GM18520 (cell line): Measurements from ENCODE around the gene SDHB.

ENCODE experiments used
- ATAC-seq: cut with Tn5 transposase; IDR thresholded peaks from one replicate; pipeline ENCODE4 v1.9.1; 2021; ENCODE audit not compliant: unreplicated experiment

SDHB gene

DNA sequence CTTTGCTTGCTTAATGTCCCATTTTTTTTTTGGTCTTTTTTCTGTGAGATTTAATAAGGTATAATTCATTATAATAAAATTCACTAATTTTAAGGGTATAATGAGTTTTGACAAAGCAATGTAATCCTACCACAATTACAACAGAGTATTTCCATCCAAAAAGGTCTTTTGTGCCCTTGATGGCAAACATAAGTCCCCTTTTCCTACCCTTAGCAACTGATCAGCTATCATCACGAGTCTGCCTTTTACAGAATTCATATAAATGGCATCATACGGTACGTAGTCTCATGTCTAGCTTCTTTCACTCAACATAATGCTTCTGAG lies 7.5 kb downstream of the SDHB start:
- no peak for ATAC-seq

DNA sequence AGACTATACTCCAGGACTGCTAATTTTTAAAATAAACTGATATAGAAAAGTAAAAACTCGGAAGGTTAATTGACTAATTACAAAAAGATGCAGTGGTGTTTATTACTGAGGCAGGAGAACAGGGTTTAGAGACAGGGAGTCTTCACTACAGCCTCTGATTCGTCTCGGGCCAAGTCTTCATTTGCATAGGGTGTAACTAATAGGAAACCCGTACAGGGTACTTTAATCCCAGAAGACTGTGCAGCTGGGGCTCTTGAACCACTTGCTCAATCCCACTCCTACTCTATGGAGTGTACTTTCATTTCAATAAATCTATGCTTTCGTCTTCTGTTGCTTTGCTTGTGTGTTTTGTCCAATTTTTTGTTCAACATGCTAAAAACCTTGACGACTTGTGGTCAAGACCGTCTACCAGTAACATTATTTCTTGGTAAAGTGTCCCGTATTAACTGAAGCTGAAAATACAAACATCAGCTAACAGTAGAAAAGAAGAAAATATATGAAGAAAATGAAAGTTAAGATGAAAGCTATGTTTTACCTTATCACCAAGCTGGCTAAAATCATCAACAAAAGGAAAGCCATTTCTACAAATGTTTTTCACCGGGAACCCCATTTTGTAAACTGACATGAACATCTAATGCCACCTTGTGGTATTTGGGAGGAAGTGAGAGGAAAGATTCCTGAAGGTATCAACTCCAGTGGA lies 8.0 kb downstream of the SDHB start:
- ATAC-seq = no peak

DNA sequence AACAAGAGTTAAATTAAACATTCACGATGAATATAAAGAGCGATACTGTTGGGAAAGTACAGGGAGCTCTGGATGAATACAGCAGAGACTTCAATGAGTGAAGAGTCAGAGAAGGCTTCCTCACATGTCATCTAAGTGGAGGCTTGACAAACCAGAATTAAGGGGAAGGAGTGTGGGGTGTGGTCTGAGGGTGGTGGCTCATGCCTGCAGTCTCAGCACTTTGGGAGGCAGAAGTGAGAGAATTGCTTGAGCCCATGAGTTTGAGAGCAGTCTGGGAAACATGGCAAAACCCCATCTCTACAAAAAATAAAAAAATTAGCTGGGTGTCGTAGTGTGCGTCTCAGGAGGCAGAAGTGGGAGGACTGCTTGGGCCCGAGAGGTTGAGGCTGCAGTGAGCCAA lies 8.7 kb downstream of the SDHB start:
- ATAC-seq = no peak

DNA sequence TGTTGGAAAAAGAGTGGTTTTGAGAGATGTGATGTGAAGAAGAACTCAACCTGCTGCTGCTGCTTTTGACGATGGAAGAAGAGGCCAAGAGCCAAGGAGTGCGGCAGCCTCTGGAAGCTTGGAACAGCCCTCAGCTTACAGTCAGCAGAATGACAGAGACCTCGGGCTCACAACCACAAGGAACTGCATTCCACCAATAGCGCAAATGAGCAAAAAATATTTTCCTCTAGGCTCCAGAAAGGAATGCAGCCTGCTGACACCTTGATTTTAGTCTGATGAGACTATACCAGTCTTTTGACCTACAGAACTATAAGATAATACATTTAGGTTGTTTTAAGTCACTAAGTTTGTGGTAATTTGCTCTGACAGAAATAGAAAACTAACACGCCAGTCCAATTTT lies 10.2 kb downstream of the SDHB start:
- ATAC-seq = no peak

DNA sequence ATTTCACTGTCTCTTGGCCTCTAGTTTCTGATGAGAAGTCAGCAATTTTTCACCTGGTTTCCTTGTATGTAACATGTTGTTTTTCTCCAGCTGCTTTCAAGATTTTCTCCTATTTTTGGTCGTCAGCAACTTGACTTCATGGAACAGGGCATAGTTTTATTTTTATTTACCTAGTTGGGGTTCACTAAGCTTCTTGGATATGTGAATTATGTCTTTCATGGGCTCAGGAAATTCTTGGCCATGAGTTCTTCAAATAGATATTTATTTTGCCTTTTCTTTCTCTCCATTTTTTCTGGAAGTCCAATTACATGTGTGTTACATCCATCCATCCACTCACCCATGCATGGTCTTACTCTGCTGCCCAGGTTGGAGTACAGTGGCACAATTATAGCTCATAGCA lies 13.7 kb downstream of the SDHB start:
- no peak for ATAC-seq

DNA sequence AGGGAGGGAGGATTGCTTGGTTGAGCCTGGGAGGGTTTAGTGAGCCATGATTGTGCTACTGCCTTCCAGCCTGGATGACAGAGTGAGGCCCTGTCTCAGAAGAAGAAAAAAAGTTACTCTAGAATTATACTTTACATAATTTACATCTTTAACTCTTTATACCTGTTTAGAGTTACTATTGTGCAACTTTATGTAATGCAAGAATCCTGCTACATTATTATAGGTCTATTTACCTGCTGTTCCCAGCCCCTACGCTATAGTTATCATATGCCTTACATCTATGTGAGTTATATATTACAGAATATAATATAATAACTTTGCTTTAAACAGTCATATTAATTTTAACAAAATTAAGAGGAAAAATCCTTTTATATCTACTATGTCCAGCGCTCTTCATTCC lies 14.3 kb downstream of the SDHB start:
- ATAC-seq = no peak

DNA sequence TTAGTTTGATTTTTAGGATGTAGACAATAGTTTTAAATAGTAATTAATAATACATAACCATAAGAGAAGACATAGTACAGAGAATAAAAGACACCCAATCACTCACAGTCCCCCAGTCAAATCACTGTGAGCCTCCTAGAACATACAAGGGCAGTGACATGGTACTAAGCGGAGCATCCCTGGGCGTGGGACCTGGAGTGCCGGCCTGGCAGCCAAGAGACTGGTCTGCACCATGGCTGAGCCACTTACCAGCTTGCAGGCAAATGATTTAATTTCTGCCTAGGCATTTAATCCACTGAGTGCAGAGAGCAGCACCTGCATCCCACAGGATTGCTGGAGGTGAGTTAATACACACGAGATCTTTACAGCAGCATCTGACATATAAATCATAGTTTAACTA lies 20.4 kb downstream of the SDHB start:
- ATAC-seq = no peak

DNA sequence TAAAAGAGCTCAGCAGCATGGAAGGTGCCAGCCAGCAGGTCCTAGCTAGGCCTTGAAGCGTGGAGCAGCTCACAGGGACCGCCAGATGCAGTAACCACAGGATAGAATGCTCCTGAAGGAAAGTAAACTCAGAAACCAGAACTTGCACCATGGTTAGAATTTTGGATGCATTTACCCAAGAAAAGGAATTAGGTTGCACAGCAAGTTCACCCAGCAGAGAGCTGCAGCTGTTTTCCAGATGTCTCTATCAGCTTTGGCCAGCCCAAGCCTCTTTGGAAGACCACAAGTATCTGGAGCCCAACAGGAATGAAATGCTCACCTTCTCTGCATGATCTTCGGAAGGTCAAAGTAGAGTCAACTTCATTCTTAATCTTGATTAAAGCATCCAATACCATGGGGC lies 21.1 kb downstream of the SDHB start:
- ATAC-seq = no peak

DNA sequence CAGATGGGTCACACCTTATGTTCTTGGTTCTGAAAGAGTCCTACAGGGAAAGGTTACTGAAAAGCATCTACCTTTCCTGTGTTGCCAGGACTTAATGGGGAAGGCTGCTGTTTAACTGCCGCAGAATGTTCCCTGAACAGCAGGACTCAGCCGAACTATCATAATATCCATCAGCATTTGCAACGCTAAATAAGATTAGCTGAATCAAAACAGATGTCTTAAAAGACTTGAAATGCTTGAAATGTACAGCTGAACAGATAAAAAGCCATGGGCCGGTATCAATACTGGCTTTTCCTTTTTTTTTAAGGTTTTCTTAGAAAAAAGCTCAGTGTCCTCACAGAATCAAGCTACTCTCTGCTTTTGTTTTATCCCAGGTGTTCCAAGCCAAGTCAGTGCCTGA lies 22.4 kb downstream of the SDHB start:
- no peak for ATAC-seq

DNA sequence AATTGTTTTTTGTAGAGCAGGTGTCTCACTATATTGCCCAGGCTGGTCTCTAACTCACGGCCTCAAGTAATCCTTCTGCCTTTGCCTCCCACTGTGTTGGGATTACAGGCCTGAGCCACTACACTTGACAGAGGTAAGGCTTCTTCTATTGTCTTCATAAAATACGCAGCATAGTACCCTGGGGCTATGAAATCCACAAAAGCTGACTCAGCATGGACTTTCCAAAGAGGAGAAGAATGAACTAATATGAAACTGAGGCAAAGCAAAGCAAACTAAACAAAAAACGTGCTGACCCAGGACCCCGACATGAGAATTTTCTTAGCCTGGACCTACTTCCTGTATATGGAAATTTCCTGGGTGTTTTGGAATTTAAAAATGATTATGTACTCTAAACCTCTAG lies 23.6 kb downstream of the SDHB start:
- no peak for ATAC-seq

DNA sequence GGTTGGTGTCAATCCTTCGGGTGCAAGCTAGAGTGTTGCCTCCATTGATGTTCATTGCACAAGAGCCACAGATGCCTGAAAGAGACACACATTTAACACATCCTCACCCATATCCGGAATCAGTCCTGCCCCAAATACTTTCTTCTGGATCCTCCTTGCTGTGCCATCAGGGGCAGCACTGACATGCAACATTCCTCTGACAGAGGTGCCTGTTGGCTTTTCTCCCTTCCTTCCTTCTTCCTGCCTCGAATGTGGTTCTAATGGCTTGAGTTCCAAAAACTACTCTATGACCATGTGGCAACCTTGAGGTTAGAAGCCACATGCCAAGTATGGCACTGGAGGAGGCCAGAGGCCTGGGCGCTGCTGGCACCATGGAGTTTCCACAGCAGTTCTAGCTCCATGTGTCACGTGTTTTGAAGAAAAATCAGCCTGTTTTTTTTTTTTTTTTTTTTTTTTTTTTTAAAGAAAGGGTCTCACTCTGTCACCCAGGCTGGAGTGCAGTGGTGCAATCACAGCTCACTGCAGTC lies 25.1 kb downstream of the SDHB start:
- ATAC-seq = no peak

DNA sequence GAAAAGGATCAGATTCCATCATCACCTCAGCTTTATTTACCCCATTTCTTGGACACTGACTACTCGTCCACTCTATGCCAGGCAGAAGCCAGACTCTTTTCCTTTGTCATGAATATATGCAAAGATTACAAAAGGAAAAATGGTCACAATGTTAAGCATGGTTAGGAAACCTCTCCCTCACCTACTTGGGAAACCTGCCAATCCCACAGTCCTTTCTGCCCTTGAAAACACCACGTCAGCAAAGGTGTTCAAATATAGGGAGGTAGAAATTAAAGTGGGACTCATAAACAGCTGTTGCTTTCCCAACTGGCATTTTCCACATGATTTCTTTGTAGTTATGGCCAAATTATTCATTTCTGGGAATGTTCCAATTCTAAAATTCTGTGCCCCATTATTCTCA lies 25.9 kb downstream of the SDHB start:
- no peak for ATAC-seq

DNA sequence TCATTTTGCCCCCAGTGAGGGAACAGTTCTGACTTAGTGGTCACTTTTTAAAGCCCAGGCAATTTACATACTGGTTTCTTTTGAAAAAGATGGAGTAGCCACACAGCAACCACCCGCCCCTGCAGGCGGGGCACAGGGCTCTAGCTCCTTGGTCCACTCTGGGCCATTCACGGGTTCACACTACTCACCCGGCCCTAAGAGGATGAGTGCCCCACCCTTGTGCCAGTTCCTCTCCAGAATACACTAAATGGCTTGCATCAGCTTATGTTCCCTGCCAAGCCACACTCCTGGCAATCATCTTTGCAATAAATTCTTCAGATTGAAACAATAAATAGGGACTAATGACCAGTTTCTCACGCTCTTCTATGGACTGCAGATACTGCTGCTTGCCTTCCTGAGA lies 26.4 kb downstream of the SDHB start:
- ATAC-seq = no peak

DNA sequence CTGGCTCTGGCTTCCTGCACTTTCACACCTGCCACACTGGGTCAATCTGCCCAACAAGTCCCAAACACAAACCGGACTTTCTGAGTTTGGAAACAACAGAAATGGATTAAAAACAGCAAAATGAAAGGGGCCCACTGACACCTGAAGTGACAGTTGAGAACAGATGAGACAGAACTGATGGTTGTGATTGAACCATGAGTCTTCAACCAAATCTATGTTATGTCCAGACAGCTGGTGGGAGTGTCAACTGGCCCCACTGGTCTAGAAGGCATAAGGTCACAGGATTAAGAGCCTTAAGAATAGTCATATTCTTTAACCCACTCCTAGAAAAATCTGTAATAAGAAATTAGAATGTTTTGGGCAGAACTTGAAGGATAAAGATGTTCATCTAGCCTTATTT lies 29.1 kb downstream of the SDHB start:
- ATAC-seq = no peak

DNA sequence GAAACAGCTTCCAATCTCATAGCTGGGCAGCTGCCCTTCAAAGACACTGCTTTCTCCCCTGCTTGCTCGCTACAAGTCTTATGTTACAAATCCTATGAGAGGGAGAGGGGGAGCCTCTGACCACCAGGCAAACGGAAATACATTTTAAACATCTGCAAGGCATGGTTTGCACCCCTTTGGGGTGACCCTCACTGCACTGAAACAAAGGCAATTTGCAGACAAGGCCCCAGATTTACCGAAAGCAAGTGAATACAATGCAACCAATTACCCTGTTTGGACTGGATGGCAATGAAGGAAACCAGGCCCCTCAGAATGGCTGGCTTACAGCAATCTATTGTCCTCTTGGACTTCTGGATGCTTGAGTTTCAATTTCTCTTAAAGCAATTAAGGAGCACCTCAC lies 30.3 kb downstream of the SDHB start:
- ATAC-seq = no peak

DNA sequence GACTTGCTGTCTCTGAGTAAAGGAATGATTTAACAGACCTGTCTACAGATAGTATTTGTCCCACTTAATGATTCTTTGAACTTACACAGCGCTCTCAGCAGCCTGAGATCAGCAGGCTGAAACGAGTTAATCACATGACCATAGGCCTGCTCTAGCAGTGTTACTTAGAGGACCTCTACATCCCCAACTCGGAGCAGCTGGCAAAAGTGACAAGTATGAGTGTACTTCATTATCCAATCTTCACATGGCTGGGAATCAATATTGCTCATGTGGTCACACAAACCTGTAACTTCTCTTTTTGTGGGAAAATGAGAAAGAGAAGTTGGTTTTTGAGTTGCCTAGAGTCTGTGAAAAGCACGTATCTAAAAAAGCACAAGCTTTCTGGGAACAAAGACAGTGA lies 30.7 kb downstream of the SDHB start:
- ATAC-seq = no peak

DNA sequence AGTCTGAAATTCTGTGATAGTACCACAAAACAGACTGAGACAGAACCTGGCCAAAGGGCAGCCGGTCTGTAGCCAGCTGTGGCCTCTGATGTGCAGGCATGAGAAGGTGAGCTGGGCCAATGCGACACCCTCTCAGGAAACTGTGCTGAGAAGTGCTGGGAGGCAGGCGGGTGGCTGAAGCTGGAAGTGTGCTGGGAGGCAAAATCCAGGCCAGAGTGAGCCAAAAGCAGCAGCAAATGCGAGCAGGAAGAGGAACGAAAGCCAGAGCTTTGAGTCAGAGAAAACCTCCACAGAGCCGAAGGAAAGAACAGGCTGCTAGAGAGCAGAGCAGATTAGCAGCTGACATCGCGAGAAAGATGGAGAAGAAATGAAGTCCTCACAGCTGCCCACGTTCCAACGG lies 31.9 kb downstream of the SDHB start:
- no peak for ATAC-seq

DNA sequence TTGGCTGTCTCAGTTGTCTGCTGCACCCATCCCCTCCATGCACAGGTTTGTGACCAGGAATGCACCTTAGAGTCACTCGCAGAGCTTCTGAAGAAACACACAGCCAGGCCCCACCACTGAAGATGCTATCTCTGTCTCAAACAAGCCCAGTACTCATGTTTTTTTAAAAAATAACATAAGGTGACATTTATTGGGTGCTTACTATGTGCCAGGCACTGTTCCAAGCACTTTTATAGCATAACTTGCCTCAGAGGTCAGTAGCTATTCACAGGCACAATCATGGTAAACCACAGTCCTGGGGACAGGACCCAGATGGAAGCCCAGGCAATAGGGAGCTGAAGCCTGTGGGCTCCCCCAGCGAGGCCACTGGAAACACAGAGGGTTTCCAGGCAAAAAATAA lies 33.3 kb downstream of the SDHB start:
- ATAC-seq = no peak

DNA sequence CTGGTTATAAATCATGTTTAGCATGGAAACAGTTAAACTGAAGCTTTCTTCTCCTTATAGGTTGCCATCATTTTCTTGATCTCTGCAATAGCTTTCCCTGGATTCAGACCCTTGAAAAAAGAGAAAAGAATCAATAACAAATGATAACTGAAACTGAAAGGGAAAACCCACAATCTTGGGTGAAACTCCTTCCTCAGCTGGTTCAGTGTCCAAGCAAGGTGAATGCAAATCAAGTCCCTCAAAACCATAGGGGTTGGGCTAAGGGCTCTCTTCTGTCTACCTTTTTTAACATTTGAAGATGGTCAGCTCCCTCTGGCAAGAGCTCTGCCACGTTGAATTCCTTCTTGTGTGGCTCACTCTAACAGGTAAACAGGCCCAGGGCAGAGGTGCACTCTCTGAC lies 35.0 kb downstream of the SDHB start:
- ATAC-seq = no peak

DNA sequence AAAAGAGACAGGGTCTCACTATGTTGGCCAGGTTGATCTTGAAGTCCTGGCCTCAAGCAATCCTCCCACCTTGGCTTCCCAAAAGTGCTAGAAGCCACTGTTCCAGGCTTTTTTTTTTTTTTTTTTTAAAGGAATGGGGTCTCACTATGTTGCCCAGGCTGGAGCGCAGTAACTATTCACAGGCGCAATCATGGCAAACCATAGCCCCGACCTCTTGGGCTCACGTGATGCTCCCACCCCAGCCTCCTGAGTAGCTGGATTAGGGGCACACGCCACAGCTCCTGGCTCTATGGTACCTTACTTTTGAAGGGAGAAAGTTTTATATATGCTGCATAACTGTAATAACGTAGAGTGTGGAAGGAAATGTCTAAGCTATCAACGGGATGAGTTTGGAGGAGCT lies 36.4 kb downstream of the SDHB start:
- no peak for ATAC-seq

DNA sequence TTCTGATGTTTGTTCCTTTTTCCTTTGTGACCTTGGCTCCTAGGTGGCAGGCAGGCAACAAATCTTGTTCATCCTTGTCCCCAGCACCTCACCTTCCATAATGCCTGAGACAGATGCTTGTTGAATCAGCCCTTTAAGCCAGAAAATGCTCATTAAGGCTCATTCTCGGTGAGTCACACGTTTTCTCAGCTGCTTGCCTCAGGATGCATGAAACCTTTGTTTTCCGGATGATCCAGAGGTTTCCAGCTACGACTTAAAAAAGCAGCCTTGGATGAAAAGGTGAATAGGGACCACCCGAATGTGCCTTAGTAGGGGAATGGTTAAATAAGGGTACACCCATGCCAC lies 37.5 kb downstream of the SDHB start:
- no peak for ATAC-seq

DNA sequence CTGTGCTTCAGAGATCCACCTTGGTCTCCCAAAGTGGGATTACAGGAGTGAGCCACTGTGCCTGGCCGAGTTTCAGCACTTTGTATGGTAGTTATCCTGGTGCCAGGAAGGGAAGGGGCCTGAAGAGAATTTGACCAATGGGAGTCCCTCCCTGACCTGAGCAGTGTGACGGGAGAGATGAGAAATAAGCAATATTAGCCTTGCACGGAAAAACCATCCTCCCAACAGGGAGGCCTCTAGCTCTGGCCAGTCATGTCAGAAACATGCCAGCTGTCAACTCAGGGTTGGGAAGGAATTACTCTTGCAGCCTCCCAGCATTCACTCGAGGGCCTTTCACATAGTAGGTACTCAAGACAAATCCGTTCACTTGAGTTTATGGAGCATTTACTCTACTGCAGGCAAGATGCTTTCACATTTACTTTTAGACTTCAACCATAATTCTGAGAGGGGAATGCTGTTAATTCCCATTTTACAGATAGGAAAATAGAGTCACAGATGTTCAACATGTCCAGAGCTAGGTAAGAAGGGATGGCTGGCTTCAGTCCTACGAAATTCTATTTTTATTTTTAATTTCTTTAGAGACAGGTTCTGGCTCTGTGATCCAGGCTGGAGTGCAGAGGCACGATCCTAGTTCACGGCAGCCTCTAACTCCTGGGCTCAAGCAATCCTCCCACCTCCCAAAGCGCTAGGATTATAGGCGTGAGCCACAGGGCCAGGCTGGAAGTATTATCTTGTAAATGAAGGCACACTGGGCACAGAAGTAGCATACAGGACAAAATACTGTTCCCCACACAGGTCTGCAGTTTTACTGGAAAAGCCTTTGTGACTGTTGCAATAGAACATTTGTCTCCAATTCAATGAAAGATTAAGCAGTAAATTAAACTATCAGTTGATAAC lies 38.9 kb downstream of the SDHB start:
- no peak for ATAC-seq
